PC-9 (cell line): Measurements from ENCODE around the gene UQCR11.

ENCODE experiments used
- CTCF ChIP-seq: fragments of 200-600 bp; sonication (generic); conservative IDR thresholded peaks from 2 replicates; pipeline ENCODE4 v1.6.1; 2017; ENCODE audit warnings: mixed run types, antibody characterized with exemption, mild to moderate bottlenecking, moderate library complexity
- EZH2 ChIP-seq: fragments of 200-600 bp; sonication (generic); IDR thresholded peaks from 2 replicates; pipeline ENCODE4 v1.8.0; 2017; ENCODE audit warnings: antibody characterized with exemption, low read depth

DNA sequence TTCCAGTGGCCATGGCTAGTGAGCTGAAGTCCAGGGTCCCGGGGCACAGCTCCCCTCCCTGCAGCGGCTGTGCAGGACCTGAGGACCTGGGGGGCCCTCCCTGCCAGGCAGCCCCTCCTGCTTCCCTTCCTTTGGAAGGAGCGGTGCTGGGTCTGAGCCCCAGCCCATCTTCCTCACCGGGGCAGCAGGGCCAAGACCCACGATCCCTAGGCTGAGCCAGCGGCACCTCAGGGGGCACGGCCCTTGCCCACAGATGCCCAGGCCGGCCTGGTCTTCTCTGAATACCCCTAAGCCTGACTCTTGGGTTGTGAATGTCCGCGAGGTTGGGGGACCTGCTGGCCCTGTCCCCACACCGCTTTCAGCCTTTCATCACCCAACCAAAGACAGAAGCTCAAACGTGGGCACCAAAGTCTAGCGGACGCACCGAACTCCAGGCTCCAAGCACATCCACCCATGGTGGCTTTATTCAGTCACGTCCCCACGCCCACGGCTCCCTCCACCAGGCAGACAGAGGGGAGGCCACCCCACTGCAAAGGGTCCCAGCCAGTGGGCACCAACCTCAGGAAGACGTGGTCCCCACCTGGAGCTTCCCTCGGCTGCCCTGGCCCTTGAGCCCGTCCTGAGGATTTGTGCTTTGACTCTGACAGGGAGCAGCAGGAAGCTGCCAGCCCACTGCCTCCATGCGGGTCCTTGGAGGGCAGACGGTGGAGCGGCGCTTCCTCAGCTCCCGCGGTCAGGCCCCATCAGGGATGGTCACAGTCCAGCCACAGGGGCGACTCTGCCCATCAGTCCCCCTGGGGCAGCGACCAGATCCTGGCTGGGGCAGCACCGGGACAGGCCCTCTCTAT, 28.8 kb downstream of the UQCR11 start:
- TF ChIP-seq CTCF (no peak), EZH2 (no peak)
